Ammon's horn (tissue), 1 donor: Measurements from ENCODE around the gene TBX2.
"Not testable (repeated sequence)": the region's sequence is repeated elsewhere in the genome, so short reads cannot be mapped to it uniquely, and the experiment has no call there.

ENCODE experiments used
- DNase-seq: peaks from one replicate; pipeline ENCODE4 v3.0.0-alpha.2; 2016; ENCODE audit warnings: low spot score

TBX2 gene

GRCh38 chr17:61414141-61414935 lies 14.7 kb downstream of the TBX2 start:
- peak; percentile 1 for DNase-seq

GRCh38 chr17:61414936-61415251 lies 15.3 kb downstream of the TBX2 start:
- no peak for DNase-seq

- DNase-seq = no peak
Measured at GRCh38 chr17:61415374-61416210, 15.9 kb downstream of the TBX2 start.

GRCh38 chr17:61416211-61416539 lies 16.5 kb downstream of the TBX2 start:
- DNase-seq = no peak

- peak; percentile 84 for DNase-seq
Measured at GRCh38 chr17:61416540-61417363, 17.1 kb downstream of the TBX2 start.

GRCh38 chr17:61418449-61418848 lies 18.8 kb downstream of the TBX2 start:
- no peak for DNase-seq

- DNase-seq = no peak
Measured at GRCh38 chr17:61419496-61420046, 19.9 kb downstream of the TBX2 start.

GRCh38 chr17:61420052-61420451 lies 20.4 kb downstream of the TBX2 start:
- DNase-seq = no peak

GRCh38 chr17:61420745-61421398 lies 21.2 kb downstream of the TBX2 start:
- no peak for DNase-seq

- DNase-seq = no peak
Measured at GRCh38 chr17:61421460-61421859, 21.8 kb downstream of the TBX2 start.

- DNase-seq = no peak
Measured at GRCh38 chr17:61422116-61422799, 22.6 kb downstream of the TBX2 start.

- DNase-seq = no peak
Measured at GRCh38 chr17:61422869-61423268, 23.2 kb downstream of the TBX2 start.

GRCh38 chr17:61423967-61424649 lies 24.5 kb downstream of the TBX2 start:
- no peak for DNase-seq

- no peak for DNase-seq
Measured at GRCh38 chr17:61425682-61426481, 26.2 kb downstream of the TBX2 start.

GRCh38 chr17:61426482-61427304 lies 27.1 kb downstream of the TBX2 start:
- no peak for DNase-seq

- no peak for DNase-seq
Measured at GRCh38 chr17:61427567-61427966, 27.9 kb downstream of the TBX2 start.

GRCh38 chr17:61429274-61429673 lies 29.6 kb downstream of the TBX2 start:
- DNase-seq = no peak

- not testable (repeated sequence) for DNase-seq
Measured at GRCh38 chr17:61429831-61430230, 30.2 kb downstream of the TBX2 start.
